HG03045 (cell line): ENCODE measurements around the gene BACH2.

Experiments used
- ATAC-seq: cut with Tn5 transposase; IDR thresholded peaks from one replicate; pipeline ENCODE4 v1.9.1; 2021; ENCODE audit warnings: mild to moderate bottlenecking, moderate library complexity; ENCODE audit not compliant: unreplicated experiment

Gene BACH2

GRCh38 chr6:90105506-90106170 is 191.0 kb downstream of the BACH2 start:
- no peak for ATAC-seq

GRCh38 chr6:90103056-90103800 is 193.4 kb downstream of the BACH2 start:
- peak; percentile 82 for ATAC-seq

- no peak for ATAC-seq
These were observed 195.2 kb downstream of the BACH2 start for GRCh38 chr6:90101403-90101802.

- no peak for ATAC-seq
These were observed 196.5 kb downstream of the BACH2 start for GRCh38 chr6:90100059-90100665.

- no peak for ATAC-seq
These were observed 198.0 kb downstream of the BACH2 start for GRCh38 chr6:90098627-90099026.

GRCh38 chr6:90098001-90098531 is 198.6 kb downstream of the BACH2 start:
- no peak for ATAC-seq

GRCh38 chr6:90097356-90097755 is 199.3 kb downstream of the BACH2 start:
- no peak for ATAC-seq

- no peak for ATAC-seq
These were observed 199.8 kb downstream of the BACH2 start for GRCh38 chr6:90096818-90097217.

GRCh38 chr6:90095788-90096187 is 200.9 kb downstream of the BACH2 start:
- ATAC-seq: no peak

- ATAC-seq: no peak
These were observed 201.5 kb downstream of the BACH2 start for GRCh38 chr6:90095145-90095544.

- no peak for ATAC-seq
These were observed 203.0 kb downstream of the BACH2 start for GRCh38 chr6:90093558-90094073.

GRCh38 chr6:90090866-90091265 is 205.8 kb downstream of the BACH2 start:
- no peak for ATAC-seq

- ATAC-seq: no peak
These were observed 208.6 kb downstream of the BACH2 start for GRCh38 chr6:90088009-90088408.

- no peak for ATAC-seq
These were observed 209.4 kb downstream of the BACH2 start for GRCh38 chr6:90087106-90087833.

- ATAC-seq: no peak
These were observed 210.1 kb downstream of the BACH2 start for GRCh38 chr6:90086517-90086916.

- no peak for ATAC-seq
These were observed 212.8 kb downstream of the BACH2 start for GRCh38 chr6:90083891-90084290.

GRCh38 chr6:90082847-90083246 is 213.8 kb downstream of the BACH2 start:
- ATAC-seq: no peak

GRCh38 chr6:90080876-90081481 is 215.7 kb downstream of the BACH2 start:
- peak; percentile 80 for ATAC-seq

GRCh38 chr6:90079560-90080490 is 216.8 kb downstream of the BACH2 start:
- ATAC-seq: no peak
